Measurements from ENCODE around the gene ABHD1.

- TF ChIP-seq FOXP2 (optimal IDR thresholded peaks at IDR 0.05; ENCODE audit: borderline replicate concordance, extremely low read depth, extremely low read length, insufficient read depth) (no peak), TAF1 (IDR thresholded peaks at IDR 0.05; ENCODE audit: borderline replicate concordance, insufficient read depth, low read length) (no peak), REST (IDR thresholded peaks at IDR 0.05; ENCODE audit: insufficient read depth in 1 of 2, low read depth in 2 of 2, low read length in 2 of 2) (no peak)
Observed at GRCh38 chr2:27109083-27109482, 14.5 kb upstream of the ABHD1 start.

Measured in PFSK-1 (cell line).